HepG2 (cell line): ENCODE data around the gene BBOF1. TPM values are rescaled to one million over a fixed set of nuclear protein-coding genes. Genes with fewer than 3 reads are reported as not detected.

Source experiments
- AGO2 ChIP-seq: fragments of 200-400 bp; formaldehyde crosslinking; optimal IDR thresholded peaks from 2 replicates; pipeline ENCODE3; 2017; ENCODE audit warnings: mild to moderate bottlenecking, low read depth, low read length, moderate library complexity
- CBX5 ChIP-seq: sonication (generic); formaldehyde crosslinking; IDR thresholded peaks from 2 replicates; pipeline ENCODE4 v1.4.0; 2020; ENCODE audit warnings: missing genetic modification reagents, borderline replicate concordance
- CREB1 ChIP-seq, 2 experiments: fragments of 450-650 bp in 1 of 2; IDR thresholded peaks; 2 replicates each; pipeline ENCODE4 v1.6.1; 2016 to 2017; ENCODE audit warnings: control low read depth in 1 of 2, mild to moderate bottlenecking in 1 of 2, missing compliant biosample characterization in 1 of 2, missing genetic modification characterization in 1 of 2
- DZIP1 ChIP-seq: sonication (generic); formaldehyde crosslinking; IDR thresholded peaks from 2 replicates; pipeline ENCODE4 v1.5.0; 2020; ENCODE audit warnings: mild to moderate bottlenecking, missing genetic modification reagents
- EEA1 ChIP-seq: sonication (generic); formaldehyde crosslinking; IDR thresholded peaks from 2 replicates; pipeline ENCODE4 v1.5.1; 2020; ENCODE audit warnings: mild to moderate bottlenecking, missing genetic modification reagents, borderline replicate concordance
- GLI4 ChIP-seq: sonication (generic); formaldehyde crosslinking; IDR thresholded peaks from 2 replicates; pipeline ENCODE4 v1.5.1; 2020; ENCODE audit warnings: missing genetic modification reagents, mild to moderate bottlenecking, moderate library complexity, borderline replicate concordance
- GLMP ChIP-seq: sonication (generic); formaldehyde crosslinking; IDR thresholded peaks from 2 replicates; pipeline ENCODE4 v1.9.0; 2021; ENCODE audit warnings: missing genetic modification reagents, mild to moderate bottlenecking, borderline replicate concordance
- PCBP2 ChIP-seq: fragments of 200-400 bp; formaldehyde crosslinking; optimal IDR thresholded peaks from 2 replicates; pipeline ENCODE3; 2018; ENCODE audit warnings: low read length, low read depth; ENCODE audit not compliant: poor library complexity, severe bottlenecking
- REL ChIP-seq: sonication (generic); formaldehyde crosslinking; conservative IDR thresholded peaks from 2 replicates; pipeline ENCODE4 v1.8.0; 2022; ENCODE audit warnings: mild to moderate bottlenecking, missing genetic modification reagents, moderate library complexity
- SIN3A ChIP-seq: IDR thresholded peaks from 2 replicates; pipeline ENCODE4 v1.6.1; 2011; ENCODE audit warnings: low read depth, mild to moderate bottlenecking, control low read depth, low read length, borderline replicate concordance
- TBL1XR1 ChIP-seq: fragments of 150-350 bp; IDR thresholded peaks from 2 replicates; pipeline ENCODE4 v1.6.1; 2014; ENCODE audit warnings: borderline replicate concordance, low read length; ENCODE audit not compliant: partially characterized antibody
- THAP11 ChIP-seq: IDR thresholded peaks from 2 replicates; pipeline ENCODE4 v1.6.1; 2016; ENCODE audit warnings: missing biosample characterization, missing genetic modification reagents
- THAP7 ChIP-seq: sonication (generic); formaldehyde crosslinking; IDR thresholded peaks from 2 replicates; pipeline ENCODE4 v1.8.1; 2023; ENCODE audit warnings: mild to moderate bottlenecking, missing genetic modification reagents
- ZBTB38 ChIP-seq: sonication (generic); formaldehyde crosslinking; IDR thresholded peaks from 2 replicates; pipeline ENCODE4 v1.5.1; 2020; ENCODE audit warnings: mild to moderate bottlenecking, missing genetic modification reagents
- ZBTB44 ChIP-seq: sonication (generic); formaldehyde crosslinking; IDR thresholded peaks from 2 replicates; pipeline ENCODE4 v1.4.0; 2020; ENCODE audit warnings: missing genetic modification reagents
- ZBTB46 ChIP-seq: sonication (generic); formaldehyde crosslinking; IDR thresholded peaks from 2 replicates; pipeline ENCODE4 v1.4.0; 2020; ENCODE audit warnings: mild to moderate bottlenecking, missing genetic modification reagents, borderline replicate concordance
- ZNF282 ChIP-seq: fragments of 450-650 bp; IDR thresholded peaks from 2 replicates; pipeline ENCODE4 v1.6.1; 2018; ENCODE audit not compliant: partially characterized antibody
- ZNF776 ChIP-seq: sonication (generic); formaldehyde crosslinking; IDR thresholded peaks from 2 replicates; pipeline ENCODE4 v1.4.0; 2020; ENCODE audit warnings: mild to moderate bottlenecking, missing genetic modification reagents
- polyA plus RNA-seq, 8 experiments: library from polyadenylated mRNA; depleted of rRNA in 3 of 8; stranded (reverse) in 7 of 8; unstranded in 1 of 8; fragments of >200 nt; fragmentation: Illumina TruSeq in 4 of 8; extraction: Trizol in 4 of 8; gene quantifications; 2 replicates each; pipeline versions ENCODE4 v1.2.1 to v1.2.3, GENCODE V29; 2011 to 2016; ENCODE audit warnings: low read depth in 4 of 8, missing spikeins in 1 of 8, mixed read lengths in 1 of 8; ENCODE audit not compliant: insufficient read depth in 1 of 8
- total RNA-seq, 5 experiments: library from RNA; depleted of rRNA; stranded (reverse); fragments of >200 nt; fragmentation: Illumina TruSeq; extraction: Trizol; gene quantifications; 2 replicates each; pipeline ENCODE4 v1.2.3, GENCODE V29; 2016; ENCODE audit warnings: low read depth in 1 of 5

BBOF1 gene
- total and polyA plus RNA-seq, 2 of the 13 experiments (the other 11 are each of a cell fraction or from before 2014, with no cell fraction given), result 1.6 to 2.3 TPM

- TF ChIP-seq CREB1 (IDR thresholded peaks at IDR 0.05) (peak; percentile 95), CREB1 (CRISPR knock-in tag; IDR thresholded peaks at IDR 0.05) (peak; percentile 94), THAP11 (CRISPR knock-in tag) (peak; percentile 59), THAP7 (CRISPR knock-in tag) (no peak), ZNF282 (no peak), ZBTB44 (CRISPR knock-in tag) (0 out of 2 replicates have a peak, but pooled peaks have one; percentile 34), AGO2 (peak; percentile 57), EEA1 (CRISPR knock-in tag) (peak; percentile 74; the same call in 1 of the 2 replicates), CBX5 (CRISPR knock-in tag) (no peak), PCBP2 (no peak), GLI4 (CRISPR knock-in tag) (no peak), ZNF776 (CRISPR knock-in tag) (no peak), TBL1XR1 (peak; percentile 38), SIN3A (peak; percentile 90; the same call in 1 of the 2 replicates), REL (no peak), ZBTB38 (peak; percentile 74), GLMP (CRISPR knock-in tag) (no peak), ZBTB46 (CRISPR knock-in tag) (no peak), DZIP1 (no peak)
Observed at GRCh38 chr14:74084277-74085046, 65.3 kb downstream of the BBOF1 start, which contains the start of the genes ALDH6A1 and LIN52 (continued).
